NCI-H446 (cell line): Measurements from ENCODE around the gene CISH.

ENCODE experiments used
- DNase-seq, 2 experiments: peaks; one replicate each; lab custom pipeline; 2025; lab: John Stamatoyannopoulos, UW

Gene CISH

GRCh38 chr3:50637011-50637410 lies 25.4 kb upstream of the CISH start:
- DNase-seq, result no peak

GRCh38 chr3:50635066-50635465 lies 23.5 kb upstream of the CISH start:
- DNase-seq, result no peak

DNA sequence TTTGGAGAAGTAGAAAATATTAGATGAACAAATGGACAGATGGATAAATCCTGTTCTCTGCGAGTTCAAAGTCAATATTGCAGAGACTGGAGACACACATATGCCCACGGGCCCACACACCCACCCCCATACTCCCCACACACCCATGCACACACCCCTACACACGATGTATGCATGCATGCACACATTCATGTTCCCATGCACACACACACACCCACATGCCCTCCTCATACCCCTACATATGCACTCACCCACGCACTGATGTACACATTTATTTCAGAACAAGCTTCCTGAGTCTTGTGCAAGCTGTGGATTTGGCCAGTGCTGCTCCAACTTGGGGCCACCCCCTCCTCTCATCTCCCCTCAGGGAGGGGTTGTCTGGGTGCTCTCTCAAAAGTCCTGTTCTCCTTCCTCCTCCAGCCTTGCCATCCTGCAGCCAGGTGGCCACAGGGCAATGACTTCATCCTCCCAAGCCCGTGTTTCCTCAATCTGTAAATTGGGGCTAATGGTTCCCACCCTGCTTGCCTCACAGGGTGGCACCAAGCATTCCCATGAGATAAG lies 21.7 kb upstream of the CISH start:
- no peak for DNase-seq

GRCh38 chr3:50632450-50632849 lies 20.9 kb upstream of the CISH start:
- DNase-seq, result no peak

DNA sequence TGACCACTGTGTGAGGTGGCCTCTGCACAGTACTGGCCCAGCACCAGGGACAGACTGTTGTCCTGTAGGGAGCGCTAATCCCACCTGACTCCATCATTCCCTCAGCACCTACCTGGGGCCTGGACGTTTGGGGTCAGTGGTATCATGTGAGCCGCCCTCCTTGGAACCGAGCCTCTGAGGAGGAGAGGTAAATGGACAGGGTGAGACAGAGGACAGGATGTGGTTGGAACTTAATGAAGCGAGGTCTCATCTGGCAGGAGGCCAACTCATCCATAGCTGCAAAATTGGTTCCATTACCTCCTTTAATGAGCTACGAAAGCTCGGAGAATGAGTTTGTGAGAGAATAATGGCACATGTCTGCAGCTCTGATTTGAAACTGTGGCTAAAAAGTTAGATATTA lies 19.3 kb upstream of the CISH start:
- DNase-seq, result peak in 1 of 2 experiments; percentile 11

DNA sequence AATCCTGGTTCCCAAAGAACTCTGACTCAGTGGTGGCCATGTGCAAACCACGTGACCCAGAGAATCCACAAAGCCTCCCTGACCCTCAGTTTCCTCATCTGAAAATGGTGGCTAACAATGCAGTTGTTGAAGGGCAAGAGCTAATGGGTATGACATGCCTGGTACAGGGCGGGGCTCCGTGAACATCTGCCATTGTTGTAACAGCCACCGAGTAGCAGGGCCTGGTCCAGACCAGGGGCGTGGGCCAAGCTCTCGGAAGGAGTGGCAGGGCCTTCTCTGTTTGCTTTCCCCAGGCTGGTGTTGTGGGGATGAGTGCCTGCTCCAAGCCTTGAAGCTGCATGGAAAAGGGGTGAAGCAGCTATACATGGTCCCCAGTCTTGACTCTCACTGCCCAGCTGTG lies 18.8 kb upstream of the CISH start:
- DNase-seq, result no peak

- no peak for DNase-seq
These were observed 17.0 kb upstream of the CISH start for GRCh38 chr3:50628601-50629000.

DNA sequence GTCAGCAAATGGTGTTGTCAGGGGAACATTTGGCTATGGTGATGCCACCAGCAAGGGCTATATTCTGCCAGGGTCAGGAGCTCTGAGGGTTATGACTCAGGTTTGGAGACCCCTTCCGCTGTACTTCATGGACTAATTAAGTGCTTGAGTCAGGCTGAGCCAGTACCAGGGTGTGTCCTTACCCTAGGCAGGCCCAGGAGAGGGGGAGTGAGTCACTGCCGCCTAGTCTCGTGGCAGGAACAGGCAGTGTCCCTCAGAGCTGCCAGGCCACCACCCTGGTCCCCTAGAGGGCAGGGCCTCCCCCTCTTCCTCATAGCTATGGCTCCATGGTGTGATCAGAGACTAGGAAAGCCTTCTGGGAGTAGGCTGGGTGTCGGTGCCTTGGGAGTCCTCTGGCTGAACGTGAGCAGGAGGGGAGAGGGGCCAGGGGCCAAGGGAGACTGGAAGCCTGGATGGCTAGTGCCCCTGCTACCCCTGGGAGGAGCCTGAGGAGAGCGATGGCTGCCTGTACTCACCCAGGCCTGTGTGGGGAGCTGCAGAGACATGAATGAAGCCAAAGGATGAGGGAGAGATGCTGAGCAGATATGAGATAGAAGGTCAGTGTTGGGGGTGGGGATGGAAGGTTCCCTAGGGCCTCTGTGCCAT lies 16.0 kb upstream of the CISH start:
- DNase-seq, result no peak

GRCh38 chr3:50626401-50626800 lies 14.8 kb upstream of the CISH start:
- DNase-seq, result no peak

DNA sequence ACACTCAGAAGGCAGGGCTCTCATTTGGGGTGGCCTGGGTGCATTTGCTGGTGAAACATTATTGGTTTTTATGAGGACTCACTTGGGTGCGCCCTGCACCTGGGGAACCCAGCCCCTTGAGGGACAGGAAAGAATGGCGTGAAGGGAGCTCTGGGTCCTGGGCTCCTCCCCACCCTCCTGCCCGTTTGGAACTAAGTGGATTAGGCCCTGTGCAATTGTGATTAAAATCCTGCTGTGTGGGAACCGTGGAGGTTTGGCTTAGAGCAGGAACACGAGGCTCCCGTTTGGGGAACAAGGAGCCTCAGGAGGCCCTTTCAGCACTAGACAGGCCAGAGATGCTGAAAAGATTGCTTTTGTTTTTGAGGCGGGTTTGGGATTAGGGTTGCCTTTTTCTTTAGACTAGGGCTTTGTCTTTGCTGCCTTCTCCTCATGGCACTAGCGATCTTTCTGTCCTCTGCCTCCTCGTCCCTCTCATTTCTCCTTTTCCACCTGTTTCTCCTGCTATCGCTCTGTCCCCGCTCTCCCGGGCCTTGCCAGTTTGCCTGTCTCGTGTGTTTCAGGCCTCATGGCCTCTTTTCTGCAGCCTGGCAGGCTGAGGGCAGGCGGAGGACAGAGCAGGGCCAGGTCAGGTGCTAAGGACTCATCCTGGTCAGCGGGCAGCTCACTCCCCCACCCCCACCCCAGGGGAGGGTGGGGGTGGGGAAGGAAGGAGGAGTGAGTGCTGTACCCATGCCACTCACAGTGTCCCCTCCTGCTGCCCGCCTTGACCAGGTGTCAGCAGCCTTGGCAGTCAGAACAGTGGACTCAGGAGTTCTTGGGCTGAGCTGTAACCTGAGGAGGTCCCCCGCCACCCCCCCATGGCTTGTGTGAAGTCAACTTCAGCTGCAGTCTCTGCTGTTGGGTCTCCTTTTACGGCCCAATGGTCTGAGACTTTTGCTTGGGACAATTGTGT lies 13.9 kb upstream of the CISH start:
- DNase-seq, result no peak

GRCh38 chr3:50624634-50625033 lies 13.1 kb upstream of the CISH start:
- no peak for DNase-seq

- no peak for DNase-seq
These were observed 12.4 kb upstream of the CISH start for GRCh38 chr3:50623840-50624474.

- no peak for DNase-seq
These were observed 11.3 kb upstream of the CISH start for GRCh38 chr3:50622881-50623280.

DNA sequence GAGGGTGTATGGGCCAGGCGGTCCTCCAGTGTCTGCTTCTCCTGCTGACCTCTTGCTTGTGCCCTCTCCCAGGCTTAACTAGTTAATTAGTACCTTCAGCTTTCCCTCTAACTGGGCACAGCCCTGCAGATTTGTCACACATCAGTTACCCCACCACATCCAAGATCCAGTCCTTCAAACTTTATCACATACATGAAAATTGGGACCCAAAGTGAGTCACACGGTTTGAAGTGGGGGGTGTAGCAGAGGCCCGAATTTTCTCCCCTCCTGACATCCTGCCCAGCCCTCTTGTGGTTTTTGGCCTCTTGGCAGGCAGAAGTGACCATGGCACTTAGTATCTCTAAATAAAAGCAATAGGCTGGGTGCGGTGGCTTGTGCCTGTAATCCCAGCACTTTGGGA lies 9.2 kb upstream of the CISH start:
- no peak for DNase-seq

DNA sequence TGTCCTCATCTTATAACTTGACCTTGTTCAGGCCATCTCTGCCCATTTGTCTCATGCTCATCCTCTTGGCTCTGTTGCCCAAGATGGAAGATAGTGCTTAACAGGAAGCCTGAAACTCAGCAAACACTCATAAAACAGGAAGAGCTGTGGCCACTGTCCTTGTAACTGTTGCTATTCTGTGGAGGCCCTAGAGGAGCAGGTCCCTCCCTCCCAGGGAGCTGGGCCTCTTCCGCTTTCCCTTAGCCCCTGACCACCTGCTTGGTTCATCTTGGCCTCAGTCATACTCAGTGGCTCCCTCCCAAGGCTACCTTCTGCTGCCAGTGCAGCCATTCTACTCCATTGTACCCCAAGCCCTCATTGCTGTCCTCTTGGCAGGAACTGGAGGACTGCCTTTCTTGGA lies 8.8 kb upstream of the CISH start:
- DNase-seq, result no peak

GRCh38 chr3:50617911-50618481 lies 6.4 kb upstream of the CISH start:
- DNase-seq, result no peak

DNA sequence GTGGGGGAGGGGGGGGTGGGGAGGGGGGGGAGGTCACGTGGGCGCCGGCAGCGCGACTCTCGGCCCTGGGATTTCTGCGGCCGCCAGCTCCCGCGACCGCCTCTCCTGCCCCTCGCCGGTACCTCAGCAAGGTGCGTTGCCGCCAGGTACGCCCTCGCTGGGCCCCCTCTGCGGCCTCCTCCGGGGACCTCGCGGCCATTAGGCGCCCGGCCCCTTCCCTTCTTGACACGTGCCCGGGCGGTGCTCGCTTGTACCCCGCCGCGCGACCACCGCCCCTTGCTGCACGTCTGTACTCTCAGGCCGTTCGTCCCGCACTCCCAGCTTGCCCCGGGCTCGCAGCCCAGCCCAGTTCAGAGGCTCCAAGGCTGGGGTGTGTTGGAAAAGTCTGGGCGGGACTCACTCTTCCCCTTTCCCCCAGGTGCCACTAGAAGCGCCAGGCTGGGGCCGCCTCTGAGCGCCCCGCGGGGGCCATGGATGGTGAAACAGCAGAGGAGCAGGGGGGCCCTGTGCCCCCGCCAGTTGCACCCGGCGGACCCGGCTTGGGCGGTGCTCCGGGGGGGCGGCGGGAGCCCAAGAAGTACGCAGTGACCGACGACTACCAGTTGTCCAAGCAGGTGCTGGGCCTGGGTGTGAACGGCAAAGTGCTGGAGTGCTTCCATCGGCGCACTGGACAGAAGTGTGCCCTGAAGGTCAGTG lies 5.7 kb upstream of the CISH start, which contains the start of gene MAPKAPK3:
Gene MAPKAPK3 (plus strand): TSS at position 56 of the 696 bp plus-strand sequence. CDS start 415 bp downstream, at position 471.
- DNase-seq, result no peak

DNA sequence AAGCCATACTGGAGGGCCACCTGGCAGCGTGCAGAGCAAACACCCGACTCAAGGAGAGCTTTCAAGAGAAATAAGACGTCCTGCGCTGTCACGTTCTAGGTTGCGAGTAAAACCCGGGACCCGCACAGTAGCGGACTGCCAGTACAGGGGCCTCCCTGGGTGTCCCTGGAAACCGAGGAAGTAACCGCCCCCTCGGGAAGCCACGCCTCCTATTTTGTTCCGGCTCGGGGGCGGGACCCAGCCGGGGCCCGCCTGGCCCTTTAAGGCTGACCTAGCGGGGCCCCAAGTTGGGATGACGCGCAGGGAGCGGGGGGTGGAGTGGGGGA lies 5.2 kb upstream of the CISH start:
- DNase-seq, result peak; percentile 49 to 86

- peak; percentile 29 to 77 for DNase-seq
These were observed 4.6 kb upstream of the CISH start for GRCh38 chr3:50616003-50616769.

- no peak for DNase-seq
These were observed 3.6 kb upstream of the CISH start for GRCh38 chr3:50615190-50615589.
